GM19025 (cell line): Measurements from ENCODE around the gene TSPAN14.
"Not testable (repeated sequence)": the region's sequence is repeated elsewhere in the genome, so short reads cannot be mapped to it uniquely, and the experiment has no call there.

Experiments used
- ATAC-seq: cut with Tn5 transposase; IDR thresholded peaks from one replicate; pipeline ENCODE4 v1.9.1; 2021; ENCODE audit warnings: mild to moderate bottlenecking, low read depth, moderate library complexity; ENCODE audit not compliant: unreplicated experiment

Gene TSPAN14

DNA sequence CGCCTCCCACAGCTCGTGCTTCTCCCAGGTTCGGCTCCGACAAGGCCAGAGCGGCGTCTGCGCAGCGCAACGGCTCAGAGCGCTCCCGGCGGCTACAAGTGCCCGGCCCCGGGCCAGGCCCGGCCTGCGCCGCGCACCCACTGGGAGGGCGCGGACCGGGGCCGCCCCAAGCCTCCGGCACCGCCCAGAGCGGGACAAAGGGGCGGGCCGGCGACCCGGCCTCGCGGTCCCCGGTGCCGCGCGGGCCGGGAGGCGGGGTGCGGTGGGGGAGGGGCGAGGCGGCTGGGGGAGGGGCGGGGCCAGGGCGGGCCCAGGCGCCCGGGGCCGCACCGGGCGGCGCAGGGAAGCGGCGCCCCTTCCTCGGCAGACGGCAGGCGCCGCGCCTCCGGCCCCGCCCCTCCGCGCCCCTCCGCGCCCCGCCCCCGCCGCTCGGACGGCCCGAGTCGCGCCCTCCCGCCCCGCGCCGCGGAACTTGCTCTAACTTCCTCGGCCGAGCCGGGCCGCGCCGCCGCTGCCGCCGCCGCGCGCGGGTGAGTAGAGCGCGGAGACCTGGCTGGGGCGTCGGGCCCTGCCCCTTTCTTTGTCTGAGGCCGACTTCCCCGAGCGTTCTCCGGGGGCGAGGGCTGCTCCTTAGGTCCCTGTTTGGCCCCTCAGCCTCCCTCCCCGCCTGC lies at the start of gene TSPAN14:
TSS of gene TSPAN14 (plus strand) at position 469 of the 671 bp plus-strand sequence. CDS start 34,924 bp downstream, outside the sequence.
- peak; percentile 68 for ATAC-seq

- ATAC-seq, result no peak
Measured at GRCh38 chr10:80405035-80405434, 49.1 kb upstream of the TSPAN14 start.

DNA sequence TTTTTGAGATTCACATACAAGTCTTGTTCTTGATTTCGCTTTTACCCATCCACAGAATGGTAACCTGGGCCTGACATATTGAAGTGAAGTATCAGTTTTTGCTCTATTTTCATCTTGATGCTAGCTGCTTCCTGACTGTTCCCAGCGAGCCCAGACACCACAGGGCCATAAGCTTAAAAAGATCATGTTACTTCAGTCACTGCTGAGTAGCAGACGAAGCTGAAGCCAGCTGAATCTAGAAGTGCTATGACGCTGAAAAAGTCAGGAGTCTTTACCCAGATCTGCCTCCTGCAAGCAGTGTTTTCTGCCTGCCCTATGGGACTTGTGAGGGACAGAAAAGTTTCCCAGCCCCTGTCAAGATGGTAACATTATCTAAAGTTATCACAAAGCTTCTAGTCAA lies 48.5 kb upstream of the TSPAN14 start:
- no peak for ATAC-seq

DNA sequence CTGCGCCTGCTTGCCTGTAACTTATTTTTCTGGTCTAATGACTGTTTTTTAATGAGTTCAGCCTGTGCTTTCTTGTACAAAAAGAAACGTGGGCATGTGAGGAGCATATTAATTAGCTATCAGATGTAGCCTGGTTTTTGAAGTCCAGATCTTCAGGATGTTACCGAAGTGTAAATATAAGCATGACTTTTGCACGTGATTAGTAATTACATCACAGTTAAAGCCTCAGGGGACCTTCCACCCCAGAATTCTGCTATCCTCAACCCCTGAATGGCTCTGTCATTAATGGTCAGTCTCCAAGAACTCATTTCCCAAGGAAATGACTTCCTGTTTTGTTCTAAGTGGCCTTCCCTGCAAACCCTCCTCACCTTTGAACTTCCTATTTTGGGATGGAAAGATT lies 47.9 kb upstream of the TSPAN14 start:
- no peak for ATAC-seq

- no peak for ATAC-seq
Measured at GRCh38 chr10:80407812-80408241, 46.3 kb upstream of the TSPAN14 start.

GRCh38 chr10:80408242-80409101 lies 45.6 kb upstream of the TSPAN14 start, which contains the start of gene PRXL2A:
Gene PRXL2A, plus strand, starts transcription at chr10:80408551. Its CDS starts 11,917 bp downstream, at chr10:80420468.
- ATAC-seq, result peak; percentile 95

- no peak for ATAC-seq
Measured at GRCh38 chr10:80409121-80409520, 45.0 kb upstream of the TSPAN14 start.

DNA sequence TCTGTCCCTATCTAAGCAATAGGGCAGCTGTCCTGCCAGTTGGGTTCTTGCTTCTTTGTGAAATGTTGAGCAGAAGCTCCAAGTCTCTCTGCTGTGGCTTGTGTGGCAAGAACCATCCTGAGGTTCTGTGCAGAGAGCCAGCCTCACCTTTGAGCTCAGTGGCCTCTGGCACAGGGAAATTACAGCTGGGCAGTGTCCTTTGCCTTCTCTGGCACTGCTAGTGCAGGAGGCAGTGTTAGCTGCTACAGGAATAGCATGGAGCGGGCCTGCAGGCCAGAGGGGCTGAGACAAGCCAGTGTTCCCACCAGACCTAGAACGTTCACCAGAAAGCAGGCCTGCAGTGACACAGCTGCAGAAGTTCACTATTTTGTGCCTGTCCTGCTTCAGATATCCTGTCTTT lies 44.0 kb upstream of the TSPAN14 start:
- no peak for ATAC-seq

DNA sequence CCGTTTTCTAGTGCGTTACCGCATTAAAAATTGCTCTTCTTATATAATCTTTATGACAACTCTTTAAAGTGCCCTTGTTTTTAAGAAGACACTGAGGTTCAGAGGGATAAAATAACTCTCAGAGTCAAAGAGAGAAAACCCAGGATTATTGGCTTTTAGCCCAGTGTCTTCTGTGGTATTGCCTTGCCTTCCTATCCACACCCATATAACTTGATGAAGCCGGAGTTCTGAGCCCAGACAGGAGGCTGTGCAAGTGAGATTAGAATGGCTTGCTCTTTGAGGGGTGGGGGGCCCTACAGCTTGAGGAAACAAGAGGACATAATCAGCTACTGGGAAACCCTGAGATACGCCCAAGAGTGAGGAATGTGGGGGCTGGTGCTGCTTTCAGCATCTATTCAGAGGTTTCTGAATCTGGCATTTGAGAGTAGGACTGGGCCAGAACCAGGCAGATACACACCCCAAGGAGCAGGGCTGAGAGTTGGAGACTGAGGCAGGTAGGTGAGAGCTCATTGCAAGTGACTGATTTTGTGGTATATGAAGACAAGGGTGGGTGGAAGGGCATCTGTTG lies 43.4 kb upstream of the TSPAN14 start:
- ATAC-seq, result no peak

- ATAC-seq, result no peak
Measured at GRCh38 chr10:80411267-80411668, 42.8 kb upstream of the TSPAN14 start.

GRCh38 chr10:80411681-80412220 lies 42.4 kb upstream of the TSPAN14 start:
- no peak for ATAC-seq

- no peak for ATAC-seq
Measured at GRCh38 chr10:80412486-80412885, 41.6 kb upstream of the TSPAN14 start.

GRCh38 chr10:80413271-80413996 lies 40.7 kb upstream of the TSPAN14 start:
- ATAC-seq, result no peak

DNA sequence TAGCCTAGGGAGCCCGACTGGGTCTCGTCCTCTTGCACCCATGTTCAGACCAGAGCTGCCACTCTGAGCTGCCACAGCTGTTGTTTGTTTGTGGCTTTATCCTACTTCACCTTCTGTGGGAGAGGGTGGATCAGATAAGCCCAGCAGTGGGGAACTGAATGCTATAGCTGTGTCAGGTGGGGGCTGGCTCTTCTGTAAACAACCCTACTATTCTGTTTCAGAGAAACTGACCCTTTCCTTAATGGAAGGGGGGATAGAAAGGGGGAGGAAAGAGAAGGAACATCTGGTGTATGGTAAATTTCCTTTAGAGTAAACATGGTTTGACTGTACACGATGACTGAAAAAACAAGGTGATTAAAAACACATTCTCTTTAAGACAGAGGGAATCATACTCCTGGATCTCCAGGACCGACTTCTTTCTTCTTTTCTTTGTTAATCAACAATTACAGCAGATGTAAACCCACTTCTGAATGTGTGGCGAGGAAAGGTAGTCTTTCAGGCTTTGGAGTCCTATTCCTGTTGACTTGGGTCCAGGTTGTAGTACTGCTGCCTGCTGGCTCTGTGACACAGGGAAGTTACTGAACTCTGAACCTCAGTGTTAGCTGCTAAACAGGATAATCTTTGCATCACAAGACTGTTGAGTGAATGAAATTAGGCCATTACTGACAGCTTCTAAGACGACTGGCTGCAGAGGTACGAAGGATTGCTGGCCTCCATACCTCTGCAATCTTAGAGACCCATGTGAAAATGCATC lies 39.8 kb upstream of the TSPAN14 start:
- ATAC-seq, result no peak

DNA sequence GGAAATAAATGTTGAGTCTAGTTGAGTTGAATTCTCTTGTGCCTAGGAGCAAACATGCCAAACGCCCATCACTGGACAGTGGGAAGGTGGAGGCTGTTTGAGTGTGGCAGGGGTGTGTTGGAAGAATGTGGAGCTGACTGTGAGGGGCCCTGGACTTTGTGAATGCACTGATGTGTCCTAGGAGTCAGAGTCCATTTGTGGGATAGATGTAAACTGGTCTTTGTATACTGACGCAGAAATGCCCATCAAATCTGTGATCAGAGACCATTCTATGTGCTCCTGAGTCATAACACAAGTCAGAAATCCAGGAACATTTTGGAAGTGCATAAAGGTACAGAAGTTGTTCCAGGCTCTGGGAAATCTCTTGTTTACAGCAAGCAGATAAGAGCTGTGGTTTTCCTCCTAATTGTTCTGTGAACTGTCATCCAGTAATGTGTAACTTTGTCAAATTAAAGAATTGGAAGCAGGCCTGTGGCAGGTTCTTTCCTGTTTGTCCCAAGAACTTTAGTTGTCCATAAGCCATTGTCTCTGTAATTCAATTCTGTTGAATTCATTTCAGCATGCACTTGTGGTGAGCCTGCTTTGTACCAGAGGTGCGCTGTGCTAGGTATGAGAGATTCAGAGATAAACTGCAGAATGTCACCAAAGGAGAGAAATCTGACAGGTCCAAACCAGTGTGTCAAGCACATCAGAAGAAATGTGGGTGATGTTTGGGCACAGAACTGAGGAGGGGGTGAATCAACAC lies 38.2 kb upstream of the TSPAN14 start:
- ATAC-seq, result no peak

- no peak for ATAC-seq
Measured at GRCh38 chr10:80416479-80417098, 37.5 kb upstream of the TSPAN14 start.

DNA sequence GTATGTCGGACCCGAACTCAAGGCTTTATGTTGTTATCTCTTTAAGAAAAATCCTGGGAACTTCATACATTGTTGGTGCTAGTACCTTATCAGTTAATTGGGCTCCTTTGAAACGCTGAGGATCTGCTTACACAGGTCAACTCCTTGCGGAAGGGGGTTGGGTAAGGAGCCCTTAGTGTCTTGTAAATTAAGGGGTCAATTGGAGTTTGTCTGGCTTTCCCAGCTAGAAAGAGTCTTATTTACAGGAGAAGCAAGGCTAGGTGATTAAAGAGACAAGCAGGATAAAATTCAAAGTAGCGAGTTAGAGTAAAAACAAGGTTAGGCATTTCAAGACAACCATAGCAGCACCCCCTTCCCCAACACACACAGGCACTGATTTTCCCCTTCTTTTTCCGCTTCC lies 36.9 kb upstream of the TSPAN14 start:
- not testable (repeated sequence) for ATAC-seq

- ATAC-seq, result no peak
Measured at GRCh38 chr10:80421050-80421706, 32.9 kb upstream of the TSPAN14 start.
